Measurements from ENCODE around the gene PDXK.

PDXK gene

DNA sequence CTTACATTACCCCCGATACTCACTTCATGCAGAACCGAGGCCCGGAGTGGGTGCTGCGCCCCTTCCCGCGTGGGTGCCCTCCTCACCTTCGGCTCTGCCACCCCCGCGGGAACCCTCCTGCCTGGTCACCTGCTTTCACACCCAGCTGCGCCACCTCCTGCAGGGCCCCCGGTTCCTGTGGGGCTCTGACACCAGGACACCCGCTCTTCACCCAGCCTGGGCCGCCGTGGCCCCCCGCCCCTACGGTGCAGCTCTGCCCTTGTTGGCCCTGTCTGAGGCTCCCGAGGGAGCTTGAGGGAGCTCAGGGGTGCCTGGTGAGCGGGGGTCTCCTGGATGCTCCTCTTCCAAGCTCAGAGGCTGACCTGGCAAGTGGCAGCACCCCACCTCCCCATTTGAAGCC is 89.4 kb downstream of the PDXK start:
- no peak for DNase-seq

- DNase-seq, result no peak
These were observed 89.9 kb downstream of the PDXK start for GRCh38 chr21:43808832-43809251.

DNA sequence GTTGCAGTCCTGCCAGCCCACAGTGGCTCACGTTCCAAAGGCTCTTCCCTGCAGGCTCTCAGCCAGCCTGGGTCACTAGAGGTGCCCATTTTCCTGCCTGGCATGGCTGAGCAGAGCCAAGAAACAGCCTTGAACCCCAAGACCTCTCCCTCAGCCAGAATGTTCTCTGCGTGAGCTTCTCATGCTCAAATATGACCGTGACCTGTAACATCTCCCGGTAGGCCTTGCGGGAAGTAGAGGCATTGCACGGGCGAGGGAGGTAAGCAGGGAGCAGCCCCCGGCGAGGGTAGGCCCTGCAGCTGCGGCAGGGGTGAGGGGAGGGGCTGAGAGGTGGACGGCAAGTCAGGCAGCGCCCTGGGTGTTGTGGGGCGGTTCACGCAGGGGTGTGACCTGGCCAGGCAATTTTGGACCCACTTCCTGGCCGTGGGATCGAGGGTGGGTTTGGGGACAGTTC is 90.4 kb downstream of the PDXK start:
- no peak for DNase-seq

GRCh38 chr21:43809853-43810504 is 91.0 kb downstream of the PDXK start:
- DNase-seq, result no peak

DNA sequence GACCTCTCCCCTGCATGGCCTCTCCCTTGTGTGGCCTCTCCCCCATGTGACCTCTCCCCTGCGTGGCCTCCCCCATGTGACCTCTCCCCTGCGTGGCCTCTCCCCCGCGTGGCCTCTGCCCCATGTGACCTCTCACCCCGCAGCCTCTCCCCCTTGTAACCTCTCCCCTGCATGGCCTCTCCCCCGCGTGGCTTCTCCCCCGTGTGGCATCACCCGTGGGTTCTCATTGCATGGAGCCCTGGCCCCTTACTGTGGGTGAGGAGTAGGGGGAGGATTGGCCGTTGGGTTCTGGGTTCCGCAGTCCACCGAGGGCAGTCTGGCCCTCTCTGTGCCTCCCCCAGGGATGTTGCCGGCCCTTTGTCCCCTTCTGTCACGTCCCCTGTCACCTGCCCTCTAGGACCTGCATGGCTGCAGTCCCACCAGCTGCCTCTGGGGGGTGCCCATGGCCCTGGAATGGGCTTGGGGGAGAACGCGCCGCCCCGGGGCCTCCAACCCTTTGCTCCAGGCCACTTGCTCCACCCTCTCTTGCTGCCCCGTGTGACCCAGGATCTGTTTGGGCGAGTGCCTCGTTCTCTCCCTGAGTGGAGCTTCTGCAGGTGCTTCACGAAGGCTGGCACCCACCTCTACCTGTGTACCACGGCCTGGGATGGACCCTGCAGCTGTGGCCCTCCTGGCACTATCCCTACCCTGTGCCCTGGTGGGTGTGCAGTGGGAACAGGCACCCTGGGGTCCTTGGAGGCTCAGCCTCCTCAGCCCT is 91.8 kb downstream of the PDXK start:
- DNase-seq, result peak; percentile 83 to 86

GRCh38 chr21:43811262-43812105 is 92.6 kb downstream of the PDXK start:
- DNase-seq, result no peak

Measured in CD4-positive, alpha-beta T cell treated with Interleukin-1 beta for 1 hour (primary cell).